ENCODE measurements around the gene OR51L1.
"Not testable (repeated sequence)": the region's sequence is repeated elsewhere in the genome, so short reads cannot be mapped to it uniquely, and the experiment has no call there.

OR51L1 gene, protein sequence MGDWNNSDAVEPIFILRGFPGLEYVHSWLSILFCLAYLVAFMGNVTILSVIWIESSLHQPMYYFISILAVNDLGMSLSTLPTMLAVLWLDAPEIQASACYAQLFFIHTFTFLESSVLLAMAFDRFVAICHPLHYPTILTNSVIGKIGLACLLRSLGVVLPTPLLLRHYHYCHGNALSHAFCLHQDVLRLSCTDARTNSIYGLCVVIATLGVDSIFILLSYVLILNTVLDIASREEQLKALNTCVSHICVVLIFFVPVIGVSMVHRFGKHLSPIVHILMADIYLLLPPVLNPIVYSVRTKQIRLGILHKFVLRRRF

GRCh38 chr11:4994551-4994950, at the start of gene OR51L1:
TSS of gene OR51L1 (plus strand) at chr11:4994851. CDS start at chr11:4998983, 4,132 bp downstream.
- DNase-seq = no peak

GRCh38 chr11:4947505-4947904, 47.1 kb upstream of the OR51L1 start, which contains the start of gene OR51A4:
TSS of gene OR51A4 (minus strand) at chr11:4947605. CDS start at chr11:4947100, 505 bp downstream.
- no peak for DNase-seq

DNA sequence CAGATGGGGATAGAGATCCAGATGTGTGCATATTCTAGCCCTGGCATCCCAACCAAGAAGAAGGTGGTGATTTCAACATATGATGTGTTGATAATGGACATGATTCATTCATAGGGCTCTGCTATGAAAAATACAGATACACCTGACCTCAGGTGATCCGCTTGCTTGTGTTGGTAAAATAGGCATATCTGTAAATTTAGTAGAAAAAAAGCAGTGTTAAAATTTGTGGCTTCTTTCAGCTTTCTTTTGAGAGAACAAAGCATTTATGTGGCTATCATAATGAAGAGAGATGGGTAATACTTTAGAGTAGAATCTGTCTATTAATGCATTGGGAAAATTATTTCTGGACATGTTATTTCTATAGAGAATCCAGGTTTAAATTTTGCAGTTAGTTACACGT, 39.0 kb upstream of the OR51L1 start, which contains the start of gene OR51A2:
TSS of gene OR51A2 (minus strand) at position 101 of the 400 bp plus-strand sequence. CDS start at position 101, 0 bp downstream.
- DNase-seq = not testable (repeated sequence)

- DNase-seq = no peak
These were observed 37.3 kb upstream of the OR51L1 start for GRCh38 chr11:4957396-4957795.

- DNase-seq = no peak
These were observed 33.8 kb upstream of the OR51L1 start for GRCh38 chr11:4960877-4961276.

DNA sequence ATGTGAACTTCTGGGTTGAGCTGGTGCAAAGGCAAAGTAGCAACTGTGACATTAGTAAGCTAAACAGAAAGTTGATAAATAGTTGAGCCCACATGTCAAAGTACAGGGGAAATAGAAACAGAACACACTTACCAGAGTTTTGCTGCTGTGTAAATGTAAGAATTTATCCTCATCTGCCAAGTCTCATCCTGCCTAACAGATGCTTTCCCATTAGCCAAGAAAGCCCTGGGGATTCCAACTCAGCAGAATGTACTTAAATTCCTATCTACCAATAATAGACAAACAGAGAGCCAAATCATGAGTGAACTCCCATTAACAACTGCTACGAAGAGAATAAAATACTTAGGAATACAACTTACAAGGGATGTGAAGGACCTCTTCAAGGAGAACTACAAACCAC, 31.8 kb upstream of the OR51L1 start:
- DNase-seq = no peak

- no peak for DNase-seq
These were observed 19.2 kb upstream of the OR51L1 start for GRCh38 chr11:4975436-4975835.

DNA sequence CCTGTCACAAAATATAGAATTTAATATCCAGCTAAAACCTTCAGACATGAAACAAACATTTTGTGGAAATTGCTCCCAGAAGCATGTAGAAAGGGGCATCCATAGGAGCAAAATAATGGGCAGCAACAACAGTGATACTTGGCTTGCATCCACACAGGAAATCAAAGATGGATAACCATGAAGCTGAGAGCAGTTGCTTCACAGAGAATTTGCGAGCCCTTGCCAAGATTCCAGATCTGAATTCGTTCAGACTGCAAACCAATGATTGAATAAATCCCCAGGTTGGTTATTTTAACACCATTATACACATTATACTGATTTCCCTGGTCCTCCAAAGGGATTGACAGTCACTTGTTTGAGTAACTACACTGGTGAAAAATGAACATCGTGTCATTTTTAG, 15.6 kb upstream of the OR51L1 start:
- no peak for DNase-seq

- DNase-seq = no peak
These were observed 12.0 kb upstream of the OR51L1 start for GRCh38 chr11:4982678-4983077.

GRCh38 chr11:4983841-4984240, 10.8 kb upstream of the OR51L1 start:
- DNase-seq = no peak

DNA sequence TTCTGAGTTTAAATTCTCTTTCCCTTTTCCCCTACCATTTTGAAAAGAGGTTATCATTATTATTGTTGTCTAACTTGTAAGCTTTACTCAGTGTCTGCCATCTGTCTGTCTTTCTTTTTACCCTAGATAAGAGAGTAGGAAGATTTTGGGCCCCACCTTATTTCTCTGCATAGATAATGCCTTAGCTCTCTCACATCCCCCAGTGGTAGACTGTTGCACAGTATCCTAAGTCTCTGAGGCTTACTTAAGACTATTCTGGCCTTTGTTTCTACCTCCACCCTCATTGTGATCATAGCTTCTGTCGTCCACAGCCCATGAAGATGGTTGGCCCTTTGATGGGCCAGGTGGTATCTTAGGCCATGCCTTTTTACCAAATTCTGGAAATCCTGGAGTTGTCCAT, 3.6 kb upstream of the OR51L1 start:
- no peak for DNase-seq

DNA sequence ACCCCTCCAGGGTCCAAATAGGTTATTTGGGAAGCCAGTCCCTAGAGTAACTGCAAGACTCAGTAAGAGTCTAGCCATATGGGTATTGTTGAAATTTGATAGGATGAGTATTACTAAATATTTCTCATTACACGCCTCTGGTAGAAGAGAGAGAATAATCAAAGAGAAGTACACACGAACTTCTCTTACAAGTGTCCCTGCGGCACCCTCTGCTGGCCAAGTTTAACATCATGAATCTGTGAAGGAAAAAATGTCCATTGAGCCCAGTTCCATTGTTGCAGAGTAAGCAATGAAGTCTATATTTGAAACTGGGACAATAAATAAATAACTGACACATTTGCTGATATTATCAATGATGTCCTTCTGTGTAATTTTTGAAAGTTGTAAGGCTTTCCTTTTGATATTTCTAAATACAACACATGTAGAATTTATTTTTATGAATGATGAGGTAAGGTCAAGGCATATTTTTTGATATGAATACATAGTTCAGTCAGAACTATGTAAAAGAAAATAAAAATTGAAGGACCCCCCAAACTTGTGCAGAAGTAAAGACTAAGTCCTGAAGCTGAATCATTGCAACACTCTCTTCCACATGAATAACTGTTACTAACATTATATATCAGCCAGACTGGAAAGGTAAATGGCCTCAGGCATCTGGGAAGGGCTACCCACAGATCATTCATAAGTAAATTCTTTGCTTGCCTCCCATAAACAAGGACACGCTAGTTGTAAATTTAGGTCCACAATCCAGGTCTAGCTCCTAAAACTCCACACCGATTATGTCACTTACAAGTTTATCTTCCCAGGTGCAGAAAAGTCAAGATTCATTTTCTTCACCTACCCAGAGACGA, 10.0 kb downstream of the OR51L1 start:
- DNase-seq = no peak

DNA sequence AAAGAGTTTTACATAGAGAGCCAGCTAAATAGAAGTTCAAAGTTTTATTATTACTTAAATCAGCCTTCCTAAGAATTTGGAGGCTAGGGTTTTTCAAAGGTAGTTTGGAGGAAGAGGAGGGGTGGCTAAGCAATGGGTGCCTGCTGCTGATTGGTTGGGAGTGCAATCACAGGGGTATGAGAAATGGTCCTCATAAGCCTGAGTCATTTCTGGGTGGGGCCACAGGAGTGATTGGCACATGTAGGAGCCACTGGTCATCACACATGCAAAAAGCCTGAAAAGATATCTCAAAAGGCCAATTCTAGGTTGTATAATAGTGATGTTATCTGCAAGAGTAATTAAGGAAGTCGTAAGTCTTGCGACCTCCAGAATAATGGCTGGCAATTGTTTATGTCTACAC, 12.9 kb downstream of the OR51L1 start:
- no peak for DNase-seq

DNA sequence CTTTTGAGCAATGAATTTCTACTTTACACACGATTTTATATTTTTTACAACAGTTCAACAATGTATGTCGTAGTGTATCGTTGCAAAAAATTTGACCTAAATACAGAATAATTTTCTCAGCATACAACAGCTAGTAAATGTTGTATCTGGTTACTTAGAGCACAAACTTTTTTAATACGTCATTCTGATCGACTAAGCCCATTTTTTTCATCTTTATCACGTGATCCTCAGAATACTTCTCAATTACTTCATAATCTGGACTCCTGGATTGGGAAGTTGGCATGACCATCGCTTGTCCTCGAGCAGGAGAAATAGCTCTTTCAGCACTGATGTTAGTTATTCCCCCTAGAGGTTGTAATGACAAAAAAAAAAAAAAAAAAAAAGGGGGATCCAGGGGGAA, 16.6 kb downstream of the OR51L1 start:
- DNase-seq = no peak

- DNase-seq = no peak
These were observed 18.4 kb downstream of the OR51L1 start for GRCh38 chr11:5013012-5013411.

GRCh38 chr11:5021996-5022395, 27.3 kb downstream of the OR51L1 start:
- DNase-seq = no peak

GRCh38 chr11:5036669-5037068, 42.0 kb downstream of the OR51L1 start:
- no peak for DNase-seq

- DNase-seq = no peak
These were observed 43.3 kb downstream of the OR51L1 start for GRCh38 chr11:5037926-5038325.

GRCh38 chr11:5038341-5038740, 43.7 kb downstream of the OR51L1 start:
- DNase-seq = no peak

GRCh38 chr11:5040876-5041275, 46.2 kb downstream of the OR51L1 start:
- no peak for DNase-seq

DNA sequence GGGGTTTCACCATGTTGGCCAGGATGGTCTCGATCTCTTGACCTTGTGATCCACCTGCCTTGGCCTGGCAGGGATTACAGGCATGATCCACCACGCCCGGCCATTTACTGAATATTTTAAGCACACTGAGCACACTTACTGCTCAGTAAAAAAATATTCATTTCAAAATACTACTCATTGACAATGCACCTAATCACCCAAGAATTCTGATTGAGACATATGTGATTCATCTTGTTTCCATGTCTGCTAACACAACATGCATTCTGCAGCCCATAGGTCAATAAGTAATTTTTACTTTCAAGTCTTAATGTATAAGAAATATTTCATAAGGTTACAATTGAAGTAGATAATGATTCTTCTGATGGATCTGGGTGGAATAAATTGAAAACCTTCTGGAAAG, 47.4 kb downstream of the OR51L1 start:
- DNase-seq = no peak

DNA sequence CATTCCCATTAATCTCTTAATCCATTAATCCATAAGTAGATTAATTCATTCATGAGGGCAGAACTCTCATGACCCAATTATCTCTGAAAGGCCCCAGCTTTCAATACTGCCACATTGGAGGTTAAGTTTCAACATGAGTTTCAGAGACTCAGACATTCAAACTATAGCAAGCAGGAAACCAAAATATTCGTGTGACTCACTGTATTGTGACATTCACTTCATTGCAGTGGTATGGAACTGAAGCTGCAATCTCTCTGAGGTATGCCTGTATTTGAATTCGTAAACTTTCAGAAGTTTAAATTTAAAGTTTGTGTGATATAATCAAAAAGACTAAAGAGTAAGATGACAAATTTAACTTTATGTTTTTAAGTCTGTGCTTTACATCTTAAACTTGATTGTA, 48.7 kb downstream of the OR51L1 start:
- DNase-seq = no peak

DNA sequence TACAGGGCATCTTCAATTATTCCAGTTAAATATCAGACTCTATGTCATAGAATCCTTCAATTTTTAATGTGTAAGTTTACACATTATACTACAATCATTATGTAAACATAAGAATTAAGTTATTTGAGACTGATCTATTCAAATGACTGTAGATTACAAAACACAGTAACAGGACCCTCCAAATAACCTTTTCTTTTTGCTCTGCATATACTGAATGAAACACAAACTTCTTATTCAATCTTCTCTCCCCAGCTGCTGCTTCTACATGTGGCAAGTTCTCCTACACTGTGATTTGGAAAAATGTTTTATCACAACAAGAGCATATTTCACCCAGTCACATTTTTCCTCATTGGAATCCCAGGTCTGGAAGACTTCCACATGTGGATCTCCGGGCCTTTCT, 51.6 kb downstream of the OR51L1 start, which contains the start of gene OR52J3:
TSS of gene OR52J3 (plus strand) at position 301 of the 400 bp plus-strand sequence. CDS start at position 301, 0 bp downstream.
- no peak for DNase-seq

- no peak for DNase-seq
These were observed 52.2 kb downstream of the OR51L1 start for GRCh38 chr11:5046754-5047330.
